HG02852 (cell line): ENCODE measurements around the gene IGLL5.
"Not testable (repeated sequence)": the region's sequence is repeated elsewhere in the genome, so short reads cannot be mapped to it uniquely, and the experiment has no call there.

Experiments
- ATAC-seq: cut with Tn5 transposase; IDR thresholded peaks from one replicate; pipeline ENCODE4 v1.9.1; 2021; ENCODE audit warnings: mild to moderate bottlenecking, moderate library complexity; ENCODE audit not compliant: unreplicated experiment

Gene IGLL5

GRCh38 chr22:22899342-22900080, 11.9 kb downstream of the IGLL5 start:
- not testable (repeated sequence) for ATAC-seq

- not testable (repeated sequence) for ATAC-seq
These were observed 13.1 kb downstream of the IGLL5 start for GRCh38 chr22:22900527-22901205.

- ATAC-seq = no peak
These were observed 14.1 kb downstream of the IGLL5 start for GRCh38 chr22:22901578-22902218.

GRCh38 chr22:22902247-22903001, 14.8 kb downstream of the IGLL5 start:
- ATAC-seq = no peak

- ATAC-seq = no peak
These were observed 15.8 kb downstream of the IGLL5 start for GRCh38 chr22:22903355-22903777.

GRCh38 chr22:22903781-22904192, 16.2 kb downstream of the IGLL5 start:
- not testable (repeated sequence) for ATAC-seq

GRCh38 chr22:22904736-22905135, 17.1 kb downstream of the IGLL5 start:
- not testable (repeated sequence) for ATAC-seq

- not testable (repeated sequence) for ATAC-seq
These were observed 18.8 kb downstream of the IGLL5 start for GRCh38 chr22:22906391-22906790.

- ATAC-seq = no peak
These were observed 19.4 kb downstream of the IGLL5 start for GRCh38 chr22:22906907-22907550.

- ATAC-seq = no peak
These were observed 20.2 kb downstream of the IGLL5 start for GRCh38 chr22:22907551-22908494.

- no peak for ATAC-seq
These were observed 20.9 kb downstream of the IGLL5 start for GRCh38 chr22:22908495-22908861.

- no peak for ATAC-seq
These were observed 21.5 kb downstream of the IGLL5 start for GRCh38 chr22:22908941-22909604.

- no peak for ATAC-seq
These were observed 22.1 kb downstream of the IGLL5 start for GRCh38 chr22:22909605-22910271.

- ATAC-seq = no peak
These were observed 22.9 kb downstream of the IGLL5 start for GRCh38 chr22:22910272-22911240.

- no peak for ATAC-seq
These were observed 23.9 kb downstream of the IGLL5 start for GRCh38 chr22:22911327-22912134.
